ENCODE measurements around the gene TIPRL. TPM values are rescaled to one million over a fixed set of nuclear protein-coding genes. Genes with fewer than 3 reads are reported as not detected.
A peak's percentile ranks its signal among the peaks of the same experiment; 100 is the strongest.

TIPRL gene
- total and polyA plus RNA-seq, 9 of the 15 experiments (the other 6 are each of a cell fraction or from before 2014, with no cell fraction given): 41.4 to 90.2 (median 69.9) TPM

DNA sequence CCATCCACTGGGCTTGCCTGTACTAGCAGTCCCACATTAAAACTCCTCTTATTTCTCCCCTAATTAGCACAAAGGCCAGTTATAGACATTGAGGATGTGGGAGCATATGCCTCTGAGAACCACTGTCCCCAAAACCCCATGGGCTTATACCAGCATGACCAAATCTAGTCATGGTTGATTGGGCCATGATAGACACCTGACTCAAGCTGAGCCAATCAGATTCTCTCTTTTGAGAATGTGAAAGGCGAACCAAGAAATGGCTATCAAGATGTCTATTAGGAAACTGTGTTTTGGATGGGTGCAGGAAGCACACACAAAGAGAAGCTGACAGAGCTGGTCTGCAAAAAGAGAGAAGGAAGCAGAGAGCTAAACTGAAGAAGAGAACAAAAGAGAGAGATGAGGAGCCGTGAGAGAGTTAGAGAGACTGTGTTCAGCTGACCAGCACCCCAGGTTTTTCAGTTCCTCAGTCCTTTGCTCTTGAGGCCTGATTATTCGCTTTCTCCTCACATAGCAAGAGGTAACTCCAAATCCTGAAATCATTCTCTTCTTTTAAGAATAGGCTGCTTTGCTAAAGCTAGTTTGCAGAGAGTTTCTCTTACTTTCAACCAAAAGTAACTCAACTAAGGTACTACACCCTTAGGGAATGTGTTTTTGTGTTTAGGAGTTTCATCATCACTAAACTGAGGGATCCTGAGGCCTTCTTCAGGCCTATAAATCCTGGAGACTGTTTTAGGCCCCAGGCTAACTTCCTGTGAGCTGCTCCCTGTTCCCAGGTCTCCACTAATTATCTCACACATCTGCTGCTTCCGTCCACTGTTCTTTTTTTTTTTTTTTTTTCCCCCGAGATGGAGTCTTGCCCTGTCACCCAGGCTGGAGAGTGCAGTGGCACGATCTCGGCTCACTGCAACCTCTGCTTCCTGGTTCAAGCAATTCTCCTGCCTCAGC is 7.9 kb upstream of the TIPRL start (continued):
- TF ChIP-seq ILK (tag; IDR thresholded peaks at IDR 0.05; ENCODE audit: borderline replicate concordance, low read depth): peak; percentile 35; the same call in 1 of the 2 replicates
- TF ChIP-seq GABPB2 (CRISPR knock-in tag; conservative IDR thresholded peaks at IDR 0.05): no peak
- TF ChIP-seq, protein P1, sequence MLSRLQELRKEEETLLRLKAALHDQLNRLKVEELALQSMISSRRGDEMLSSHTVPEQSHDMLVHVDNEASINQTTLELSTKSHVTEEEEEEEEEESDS (CRISPR knock-in tag; IDR thresholded peaks at IDR 0.05): no peak
- TF ChIP-seq CBFA2T2 (conservative IDR thresholded peaks at IDR 0.05): no peak
- TF ChIP-seq PTRF (tag; IDR thresholded peaks at IDR 0.05): peak; percentile 33; the same call in 1 of the 2 replicates
- peak; percentile 68 for TF ChIP-seq PHF20 (IDR thresholded peaks at IDR 0.05; ENCODE audit: partially characterized antibody)
- peak; percentile 65 for TF ChIP-seq ZNF384 (IDR thresholded peaks at IDR 0.05; ENCODE audit: low read depth, low read length)
- TF ChIP-seq RFX5 (IDR thresholded peaks at IDR 0.05; ENCODE audit: low read depth, low read length): no peak
- TF ChIP-seq, protein P2, sequence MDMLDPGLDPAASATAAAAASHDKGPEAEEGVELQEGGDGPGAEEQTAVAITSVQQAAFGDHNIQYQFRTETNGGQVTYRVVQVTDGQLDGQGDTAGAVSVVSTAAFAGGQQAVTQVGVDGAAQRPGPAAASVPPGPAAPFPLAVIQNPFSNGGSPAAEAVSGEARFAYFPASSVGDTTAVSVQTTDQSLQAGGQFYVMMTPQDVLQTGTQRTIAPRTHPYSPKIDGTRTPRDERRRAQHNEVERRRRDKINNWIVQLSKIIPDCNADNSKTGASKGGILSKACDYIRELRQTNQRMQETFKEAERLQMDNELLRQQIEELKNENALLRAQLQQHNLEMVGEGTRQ (CRISPR knock-in tag; IDR thresholded peaks at IDR 0.05): peak; percentile 59
- TF ChIP-seq KDM5B (IDR thresholded peaks at IDR 0.05; ENCODE audit: insufficient replicate concordance, low read depth, low read length): no peak
- no peak for TF ChIP-seq ZEB2 (IDR thresholded peaks at IDR 0.05)
- TF ChIP-seq HDGF (IDR thresholded peaks at IDR 0.05): 0 out of 2 replicates have a peak, but pooled peaks have one; percentile 38
- TF ChIP-seq MBD2 (IDR thresholded peaks at IDR 0.05; ENCODE audit: borderline replicate concordance, low read depth): no peak
- peak; percentile 51; the same call in 1 of the 2 replicates for TF ChIP-seq ZNF584 (CRISPR knock-in tag; IDR thresholded peaks at IDR 0.05; ENCODE audit: low read depth)
- TF ChIP-seq, protein P3, sequence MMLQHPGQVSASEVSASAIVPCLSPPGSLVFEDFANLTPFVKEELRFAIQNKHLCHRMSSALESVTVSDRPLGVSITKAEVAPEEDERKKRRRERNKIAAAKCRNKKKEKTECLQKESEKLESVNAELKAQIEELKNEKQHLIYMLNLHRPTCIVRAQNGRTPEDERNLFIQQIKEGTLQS (IDR thresholded peaks at IDR 0.05): peak; percentile 64
- TF ChIP-seq, protein P3 (CRISPR knock-in tag; conservative IDR thresholded peaks at IDR 0.05): no peak
- TF ChIP-seq MTA1 (IDR thresholded peaks at IDR 0.05; ENCODE audit: borderline replicate concordance): no peak
- TF ChIP-seq TGIF2 (CRISPR knock-in tag; IDR thresholded peaks at IDR 0.05): no peak
- no peak for TF ChIP-seq ZBTB1 (CRISPR knock-in tag; IDR thresholded peaks at IDR 0.05; ENCODE audit: borderline replicate concordance, low read depth)
- TF ChIP-seq, protein P4, sequence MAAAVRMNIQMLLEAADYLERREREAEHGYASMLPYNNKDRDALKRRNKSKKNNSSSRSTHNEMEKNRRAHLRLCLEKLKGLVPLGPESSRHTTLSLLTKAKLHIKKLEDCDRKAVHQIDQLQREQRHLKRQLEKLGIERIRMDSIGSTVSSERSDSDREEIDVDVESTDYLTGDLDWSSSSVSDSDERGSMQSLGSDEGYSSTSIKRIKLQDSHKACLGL (CRISPR knock-in tag; IDR thresholded peaks at IDR 0.05; ENCODE audit: borderline replicate concordance, poor library complexity, severe bottlenecking): no peak
- TF ChIP-seq, protein P5, sequence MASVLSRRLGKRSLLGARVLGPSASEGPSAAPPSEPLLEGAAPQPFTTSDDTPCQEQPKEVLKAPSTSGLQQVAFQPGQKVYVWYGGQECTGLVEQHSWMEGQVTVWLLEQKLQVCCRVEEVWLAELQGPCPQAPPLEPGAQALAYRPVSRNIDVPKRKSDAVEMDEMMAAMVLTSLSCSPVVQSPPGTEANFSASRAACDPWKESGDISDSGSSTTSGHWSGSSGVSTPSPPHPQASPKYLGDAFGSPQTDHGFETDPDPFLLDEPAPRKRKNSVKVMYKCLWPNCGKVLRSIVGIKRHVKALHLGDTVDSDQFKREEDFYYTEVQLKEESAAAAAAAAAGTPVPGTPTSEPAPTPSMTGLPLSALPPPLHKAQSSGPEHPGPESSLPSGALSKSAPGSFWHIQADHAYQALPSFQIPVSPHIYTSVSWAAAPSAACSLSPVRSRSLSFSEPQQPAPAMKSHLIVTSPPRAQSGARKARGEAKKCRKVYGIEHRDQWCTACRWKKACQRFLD (CRISPR knock-in tag; IDR thresholded peaks at IDR 0.05): peak; percentile 65; the same call in 1 of the 2 replicates
- TF ChIP-seq KAT7 (CRISPR knock-in tag; IDR thresholded peaks at IDR 0.05; ENCODE audit: borderline replicate concordance): no peak
- no peak for TF ChIP-seq GATAD2B (IDR thresholded peaks at IDR 0.05; ENCODE audit: borderline replicate concordance)
- TF ChIP-seq BCOR (IDR thresholded peaks at IDR 0.05): no peak
- TF ChIP-seq DACH1 (IDR thresholded peaks at IDR 0.05; ENCODE audit: partially characterized antibody): no peak
